ENCODE measurements around the gene RAB11B. TPM values are rescaled to one million over a fixed set of nuclear protein-coding genes. Genes with fewer than 3 reads are reported as not detected.

RAB11B gene
- total and polyA plus RNA-seq, 2 of the 13 experiments (the other 11 are each of a cell fraction or from before 2014, with no cell fraction given): 6.0 to 28.4 TPM

GRCh38 chr19:8386990-8387389, 3.2 kb upstream of the RAB11B start:
- TF ChIP-seq RFX5 (IDR thresholded peaks at IDR 0.05; ENCODE audit: low read depth, low read length): no peak
- intact Hi-C loops (cut with micrococcal nuclease; ENCODE audit: unreplicated experiment): no loop called here
- Histone ChIP-seq H3K9ac (ENCODE audit: insufficient read depth, low read depth, low read length) (no peak overlapping the region), H3K36me3 (replicated peaks in 1 of 2; ENCODE audit: control insufficient read depth in 1 of 2, insufficient read depth in 2 of 2, low read length in 2 of 2) (no peaks in the 10 kb centered on the region), H3K9me3 (ENCODE audit: low read length) (no peaks in the 10 kb centered on the region), H3K79me2 (ENCODE audit: insufficient read depth, low read length) (peaks cover 14% of the 10 kb centered on the region), H3K4me2 (ENCODE audit: low read depth, low read length) (no peak overlapping the region), H3K4me3 (replicated peaks in 1 of 3; ENCODE audit: insufficient read depth in 1 of 3, low read depth in 2 of 3, low read length in 3 of 3) (no peak overlapping the region), H3K27me3 (ENCODE audit: control insufficient read depth in 1 of 2, insufficient read depth in 2 of 2, low read length in 2 of 2) (no peaks in the 10 kb centered on the region), H4K20me1 (ENCODE audit: insufficient read depth, low read length) (peaks cover 5% of the 10 kb centered on the region), H3K27ac (ENCODE audit: extremely low read length, insufficient read depth, low read length) (peak overlapping the region; percentile 89), H2AFZ (ENCODE audit: low read length) (no peak overlapping the region), H3K4me1 (ENCODE audit: insufficient read depth, low read length) (peaks cover 71% of the 10 kb centered on the region)
- ChIA-PET POLR2A (interaction anchor here (1.0 to 2.0 kb wide), 10 partner anchors 9 to 57 kb away, joined by 3 to 10 read pairs (median 4); partner anchors contain the start of gene MARCHF2), CTCF (ENCODE audit: low intra/inter-chr PET ratio, low total read pairs) (no interaction called here)
- no TSS peak for BruUV-seq (replicated peaks)
- FAIRE-seq (no peak), DNase-seq (ENCODE audit: low spot score) (no peak), ATAC-seq (no peak)
- in situ Hi-C loops (cut with HindIII; ENCODE audit: extremely low pct_ligation_motif_present, low pct_unique_long_range_greater_than_20kb): no loop called here
- WGBS (ENCODE audit: low lambda C conversion rate): 85% methylated on average over 4 of the region's 4 CpGs

GRCh38 chr19:8387688-8388611, 2.2 kb upstream of the RAB11B start:
- TSS peak; percentile 41 for BruUV-seq (replicated peaks)
- ATAC-seq: peak; percentile 33
- H3K9me3 ChIP-seq (ENCODE audit: low read length): no peaks in the 10 kb centered on the region
- peak overlapping the region; percentile 75 for H3K9ac ChIP-seq (ENCODE audit: insufficient read depth, low read depth, low read length)
- peak overlapping the region; percentile 89 for H3K27ac ChIP-seq (ENCODE audit: extremely low read length, insufficient read depth, low read length)
- no peaks in the 10 kb centered on the region for H3K36me3 ChIP-seq (replicated peaks in 1 of 2; ENCODE audit: control insufficient read depth in 1 of 2, insufficient read depth in 2 of 2, low read length in 2 of 2)
- WGBS (ENCODE audit: low lambda C conversion rate): 27% methylated on average over 16 of the region's 16 CpGs
- peaks cover 71% of the 10 kb centered on the region for H3K4me1 ChIP-seq (ENCODE audit: insufficient read depth, low read length)
- peak overlapping the region in 1 of 3 experiments; percentile 27; a peak in 1 of 6 replicates for H3K4me3 ChIP-seq (replicated peaks in 1 of 3; ENCODE audit: insufficient read depth in 1 of 3, low read depth in 2 of 3, low read length in 3 of 3)
- H3K27me3 ChIP-seq (ENCODE audit: control insufficient read depth in 1 of 2, insufficient read depth in 2 of 2, low read length in 2 of 2): no peaks in the 10 kb centered on the region
- peaks cover 22% of the 10 kb centered on the region for H3K79me2 ChIP-seq (ENCODE audit: insufficient read depth, low read length)
- peak; percentile 87 for FAIRE-seq
- no peak overlapping the region for H2AFZ ChIP-seq (ENCODE audit: low read length)
- intact Hi-C loops (cut with micrococcal nuclease; ENCODE audit: unreplicated experiment) (loop anchor here (1.0 kb wide), 1 partner anchor 14 kb away; no protein-coding TSS in a partner anchor), in situ Hi-C loops (cut with HindIII; ENCODE audit: extremely low pct_ligation_motif_present, low pct_unique_long_range_greater_than_20kb) (no loop called here)
- DNase-seq (ENCODE audit: low spot score): peak; percentile 97
- ChIA-PET POLR2A (interaction anchor here (0.8 to 2.0 kb wide), 6 partner anchors 9 to 36 kb away, joined by 3 to 5 read pairs (median 4); no protein-coding TSS in a partner anchor), CTCF (ENCODE audit: low intra/inter-chr PET ratio, low total read pairs) (no interaction called here)
- peak overlapping the region; percentile 72 for H3K4me2 ChIP-seq (ENCODE audit: low read depth, low read length)
- H4K20me1 ChIP-seq (ENCODE audit: insufficient read depth, low read length): peaks cover 5% of the 10 kb centered on the region
- TF ChIP-seq NFE2L2 (IDR thresholded peaks at IDR 0.05; ENCODE audit: low read length): no peak
- TF ChIP-seq NR3C1 (CRISPR knock-in tag; IDR thresholded peaks at IDR 0.05): no peak
- TF ChIP-seq SRF (IDR thresholded peaks at IDR 0.05; ENCODE audit: low read depth, low read length): no peak
- TF ChIP-seq SP4 (CRISPR knock-in tag; IDR thresholded peaks at IDR 0.05): peak; percentile 43; the same call in 1 of the 2 replicates
- TF ChIP-seq KDM4B (CRISPR knock-in tag; IDR thresholded peaks at IDR 0.05): 0 out of 2 replicates have a peak, but pooled peaks have one; percentile 64
- TF ChIP-seq RBAK (CRISPR knock-in tag; IDR thresholded peaks at IDR 0.05): no peak
- peak; percentile 72 for TF ChIP-seq HNF4A (CRISPR knock-in tag; IDR thresholded peaks at IDR 0.05)
- no peak for TF ChIP-seq ZNF343 (CRISPR knock-in tag; IDR thresholded peaks at IDR 0.05)
- no peak; the same call in 1 of the 2 replicates for TF ChIP-seq ZNF460 (CRISPR knock-in tag; IDR thresholded peaks at IDR 0.05; ENCODE audit: borderline replicate concordance)
- peak; percentile 74; the same call in 1 of the 2 replicates for TF ChIP-seq NFKBIZ (CRISPR knock-in tag; IDR thresholded peaks at IDR 0.05)
- TF ChIP-seq CTCF (CRISPR knock-in tag; IDR thresholded peaks at IDR 0.05): no peak
- peak; percentile 61 for TF ChIP-seq MAFF (IDR thresholded peaks at IDR 0.05; ENCODE audit: low read depth, low read length)
- TF ChIP-seq ZNF530 (CRISPR knock-in tag; IDR thresholded peaks at IDR 0.05; ENCODE audit: low read depth): no peak
- TF ChIP-seq PPARG (CRISPR knock-in tag; conservative IDR thresholded peaks at IDR 0.05): peak; percentile 89
